ENCODE data around the gene UBE3D. TPM values are rescaled to one million over a fixed set of nuclear protein-coding genes. Genes with fewer than 3 reads are reported as not detected.

Gene UBE3D
- total and polyA plus RNA-seq, 10 donors = 3.8 to 20.6 (median 8.1) TPM

GRCh38 chr6:82872185-82872584 is 193.5 kb downstream of the UBE3D start:
- 94 to 100% (median 96%) methylated on average over 1 of the region's 1 CpG for WGBS, 5 donors
- Histone ChIP-seq H3K27ac (no peak overlapping the region), H3K27me3 (replicated peaks in 1 of 7) (no peaks in the 10 kb centered on the region), H3K4me3 (no peak overlapping the region), H3K4me1 (no peaks in the 10 kb centered on the region), H3K9me3 (no peaks in the 10 kb centered on the region), H3K36me3 (no peaks in the 10 kb centered on the region)
- intact Hi-C loops (cut with DNase I; ENCODE audit: low total_unique reads) = no loop called here
- no peak for DNase-seq
- no peak for TF ChIP-seq POLR2A (IDR thresholded peaks at IDR 0.05)
- TF ChIP-seq POLR2AphosphoS5 (IDR thresholded peaks at IDR 0.05) = no peak
- no peak for TF ChIP-seq CTCF (IDR thresholded peaks at IDR 0.05 in 8 of 11, conservative IDR thresholded peaks at IDR 0.05 in 3 of 11)

GRCh38 chr6:82870582-82871172 is 195.0 kb downstream of the UBE3D start:
- Histone ChIP-seq H3K9me3 (no peaks in the 10 kb centered on the region), H3K4me3 (no peak overlapping the region), H3K27ac (no peak overlapping the region), H3K36me3 (no peaks in the 10 kb centered on the region), H3K27me3 (replicated peaks in 1 of 7) (no peaks in the 10 kb centered on the region), H3K4me1 (no peaks in the 10 kb centered on the region)
- DNase-seq = no peak
- TF ChIP-seq POLR2A (IDR thresholded peaks at IDR 0.05) (no peak), CTCF (IDR thresholded peaks at IDR 0.05 in 8 of 11, conservative IDR thresholded peaks at IDR 0.05 in 3 of 11) (no peak), POLR2AphosphoS5 (IDR thresholded peaks at IDR 0.05) (no peak)
- intact Hi-C loops (cut with DNase I; ENCODE audit: low total_unique reads) = no loop called here
- WGBS, 5 donors = 83 to 95% (median 88%) methylated on average over 2 of the region's 2 CpGs

- no peak for TF ChIP-seq POLR2A (IDR thresholded peaks at IDR 0.05)
- TF ChIP-seq POLR2AphosphoS5 (IDR thresholded peaks at IDR 0.05) = no peak
- TF ChIP-seq CTCF (IDR thresholded peaks at IDR 0.05 in 8 of 11, conservative IDR thresholded peaks at IDR 0.05 in 3 of 11) = no peak
These were observed 196.1 kb downstream of the UBE3D start for GRCh38 chr6:82869493-82869892.

GRCh38 chr6:82867946-82868345 is 197.7 kb downstream of the UBE3D start:
- Histone ChIP-seq H3K4me1 (no peaks in the 10 kb centered on the region), H3K27me3 (replicated peaks in 1 of 7) (no peaks in the 10 kb centered on the region), H3K27ac (no peak overlapping the region), H3K36me3 (no peaks in the 10 kb centered on the region), H3K9me3 (peaks cover 0 to 7% (median 0%) of the 10 kb centered on the region in 8 donors), H3K4me3 (no peak overlapping the region)
- 73 to 92% (median 84%) methylated on average over 3 of the region's 3 CpGs for whole genome bisulfite sequencing, 5 donors
- intact Hi-C loops (cut with DNase I; ENCODE audit: low total_unique reads) = no loop called here
- DNase-seq = no peak
- TF ChIP-seq POLR2AphosphoS5 (IDR thresholded peaks at IDR 0.05) = no peak
- TF ChIP-seq POLR2A (IDR thresholded peaks at IDR 0.05) = no peak
- TF ChIP-seq CTCF (IDR thresholded peaks at IDR 0.05 in 8 of 11, conservative IDR thresholded peaks at IDR 0.05 in 3 of 11) = no peak

More at GRCh38 chr6:82869493-82869892, 196.1 kb downstream of the UBE3D start:
- Histone ChIP-seq H3K27me3 (replicated peaks in 1 of 7) (no peaks in the 10 kb centered on the region), H3K4me3 (no peak overlapping the region), H3K9me3 (no peaks in the 10 kb centered on the region), H3K27ac (no peak overlapping the region), H3K36me3 (no peaks in the 10 kb centered on the region), H3K4me1 (no peaks in the 10 kb centered on the region)
- intact Hi-C loops (cut with DNase I; ENCODE audit: low total_unique reads) = no loop called here
- no peak for DNase-seq
